ENCODE results near the gene PRKCH. TPM values are rescaled to one million over a fixed set of nuclear protein-coding genes. Genes with fewer than 3 reads are reported as not detected.

Gene PRKCH
- total RNA-seq, 1 experiment from 2014 or later, result 2.7 TPM

- Histone ChIP-seq H3K4me3 (ENCODE audit: low read depth in 2 of 2, low read length in 2 of 2) (no peak overlapping the region), H3K27me3 (ENCODE audit: control insufficient read depth, insufficient read depth, low read length) (no peaks in the 10 kb centered on the region), H3K9me3 (ENCODE audit: control insufficient read depth, insufficient read depth, low read depth, low read length) (no peaks in the 10 kb centered on the region), H3K4me1 (ENCODE audit: control insufficient read depth, insufficient read depth, low read length) (no peaks in the 10 kb centered on the region), H3K36me3 (ENCODE audit: control insufficient read depth, insufficient read depth, low read length) (no peaks in the 10 kb centered on the region), H3K27ac (ENCODE audit: low read length) (no peak overlapping the region)
- TF ChIP-seq TCF7L2 (IDR thresholded peaks at IDR 0.05; ENCODE audit: low read depth, low read length) (no peak), SIN3A (IDR thresholded peaks at IDR 0.05; ENCODE audit: borderline replicate concordance, insufficient read depth, low read depth, low read length) (no peak), POLR2AphosphoS5 (IDR thresholded peaks at IDR 0.05; ENCODE audit: low read depth, low read length) (no peak)
- TF ChIP-seq, protein P1, sequence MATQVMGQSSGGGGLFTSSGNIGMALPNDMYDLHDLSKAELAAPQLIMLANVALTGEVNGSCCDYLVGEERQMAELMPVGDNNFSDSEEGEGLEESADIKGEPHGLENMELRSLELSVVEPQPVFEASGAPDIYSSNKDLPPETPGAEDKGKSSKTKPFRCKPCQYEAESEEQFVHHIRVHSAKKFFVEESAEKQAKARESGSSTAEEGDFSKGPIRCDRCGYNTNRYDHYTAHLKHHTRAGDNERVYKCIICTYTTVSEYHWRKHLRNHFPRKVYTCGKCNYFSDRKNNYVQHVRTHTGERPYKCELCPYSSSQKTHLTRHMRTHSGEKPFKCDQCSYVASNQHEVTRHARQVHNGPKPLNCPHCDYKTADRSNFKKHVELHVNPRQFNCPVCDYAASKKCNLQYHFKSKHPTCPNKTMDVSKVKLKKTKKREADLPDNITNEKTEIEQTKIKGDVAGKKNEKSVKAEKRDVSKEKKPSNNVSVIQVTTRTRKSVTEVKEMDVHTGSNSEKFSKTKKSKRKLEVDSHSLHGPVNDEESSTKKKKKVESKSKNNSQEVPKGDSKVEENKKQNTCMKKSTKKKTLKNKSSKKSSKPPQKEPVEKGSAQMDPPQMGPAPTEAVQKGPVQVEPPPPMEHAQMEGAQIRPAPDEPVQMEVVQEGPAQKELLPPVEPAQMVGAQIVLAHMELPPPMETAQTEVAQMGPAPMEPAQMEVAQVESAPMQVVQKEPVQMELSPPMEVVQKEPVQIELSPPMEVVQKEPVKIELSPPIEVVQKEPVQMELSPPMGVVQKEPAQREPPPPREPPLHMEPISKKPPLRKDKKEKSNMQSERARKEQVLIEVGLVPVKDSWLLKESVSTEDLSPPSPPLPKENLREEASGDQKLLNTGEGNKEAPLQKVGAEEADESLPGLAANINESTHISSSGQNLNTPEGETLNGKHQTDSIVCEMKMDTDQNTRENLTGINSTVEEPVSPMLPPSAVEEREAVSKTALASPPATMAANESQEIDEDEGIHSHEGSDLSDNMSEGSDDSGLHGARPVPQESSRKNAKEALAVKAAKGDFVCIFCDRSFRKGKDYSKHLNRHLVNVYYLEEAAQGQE (IDR thresholded peaks at IDR 0.05; ENCODE audit: insufficient read depth in 1 of 2, low read depth in 2 of 2, low read length in 1 of 2), result no peak
- TF ChIP-seq, protein P2, sequence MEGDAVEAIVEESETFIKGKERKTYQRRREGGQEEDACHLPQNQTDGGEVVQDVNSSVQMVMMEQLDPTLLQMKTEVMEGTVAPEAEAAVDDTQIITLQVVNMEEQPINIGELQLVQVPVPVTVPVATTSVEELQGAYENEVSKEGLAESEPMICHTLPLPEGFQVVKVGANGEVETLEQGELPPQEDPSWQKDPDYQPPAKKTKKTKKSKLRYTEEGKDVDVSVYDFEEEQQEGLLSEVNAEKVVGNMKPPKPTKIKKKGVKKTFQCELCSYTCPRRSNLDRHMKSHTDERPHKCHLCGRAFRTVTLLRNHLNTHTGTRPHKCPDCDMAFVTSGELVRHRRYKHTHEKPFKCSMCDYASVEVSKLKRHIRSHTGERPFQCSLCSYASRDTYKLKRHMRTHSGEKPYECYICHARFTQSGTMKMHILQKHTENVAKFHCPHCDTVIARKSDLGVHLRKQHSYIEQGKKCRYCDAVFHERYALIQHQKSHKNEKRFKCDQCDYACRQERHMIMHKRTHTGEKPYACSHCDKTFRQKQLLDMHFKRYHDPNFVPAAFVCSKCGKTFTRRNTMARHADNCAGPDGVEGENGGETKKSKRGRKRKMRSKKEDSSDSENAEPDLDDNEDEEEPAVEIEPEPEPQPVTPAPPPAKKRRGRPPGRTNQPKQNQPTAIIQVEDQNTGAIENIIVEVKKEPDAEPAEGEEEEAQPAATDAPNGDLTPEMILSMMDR (IDR thresholded peaks at IDR 0.05), result no peak
- DNase-seq (ENCODE audit: low read depth, low spot score) (no peak), ATAC-seq (no peak)
- in situ Hi-C loops (cut with HindIII; ENCODE audit: low pct_unique_long_range_greater_than_20kb, low sequenced_read_pairs), result no loop called here
- POLR2A ChIA-PET, result no interaction called here
- intact Hi-C loops (cut with micrococcal nuclease; ENCODE audit: unreplicated experiment), result no loop called here
- no TSS peak for BruUV-seq (replicated peaks)
- CTCF ChIA-PET, result interaction anchor here (0.5 kb wide), 1 partner anchor 961 kb away, joined by 10 read pairs; no protein-coding TSS in a partner anchor
Observed at GRCh38 chr14:61587081-61587713, 265.8 kb downstream of the PRKCH start.

DNA sequence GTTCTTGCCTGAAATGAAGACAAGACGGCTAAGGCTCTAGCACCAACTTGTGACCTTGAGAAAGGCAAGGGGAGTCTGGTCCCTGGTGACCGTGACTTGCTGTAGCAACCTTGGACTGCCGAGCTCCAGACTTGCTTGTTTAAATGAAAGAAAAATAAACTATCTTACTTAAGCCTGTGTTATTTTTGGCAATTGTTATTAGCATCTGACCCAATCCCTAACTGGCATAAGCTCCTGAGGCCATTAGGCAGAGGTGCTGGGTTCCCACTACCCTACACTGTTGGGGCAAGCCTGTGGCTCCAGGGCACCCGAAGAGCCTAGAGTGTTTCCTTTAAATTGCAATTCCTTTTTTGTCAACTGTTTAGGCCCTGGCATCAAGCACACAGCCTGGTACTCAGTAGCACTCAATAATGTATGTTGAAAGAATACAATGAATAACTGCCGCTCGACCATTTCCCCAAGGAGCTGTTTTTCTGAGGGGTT lies 267.1 kb downstream of the PRKCH start:
- no peak overlapping the region for H3K4me3 ChIP-seq (ENCODE audit: low read depth in 2 of 2, low read length in 2 of 2)
- no peaks in the 10 kb centered on the region for H3K36me3 ChIP-seq (ENCODE audit: control insufficient read depth, insufficient read depth, low read length)
- H3K4me1 ChIP-seq (ENCODE audit: control insufficient read depth, insufficient read depth, low read length), result no peaks in the 10 kb centered on the region
- POLR2A ChIA-PET, result no interaction called here
- H3K27me3 ChIP-seq (ENCODE audit: control insufficient read depth, insufficient read depth, low read length), result no peaks in the 10 kb centered on the region
- CTCF ChIA-PET, result no interaction called here
- in situ Hi-C loops (cut with HindIII; ENCODE audit: low pct_unique_long_range_greater_than_20kb, low sequenced_read_pairs) (no loop called here), intact Hi-C loops (cut with micrococcal nuclease; ENCODE audit: unreplicated experiment) (no loop called here)
- TF ChIP-seq TCF7L2 (IDR thresholded peaks at IDR 0.05; ENCODE audit: low read depth, low read length) (no peak), POLR2AphosphoS5 (IDR thresholded peaks at IDR 0.05; ENCODE audit: low read depth, low read length) (no peak), SIN3A (IDR thresholded peaks at IDR 0.05; ENCODE audit: borderline replicate concordance, insufficient read depth, low read depth, low read length) (no peak)
- TF ChIP-seq, protein P2 (IDR thresholded peaks at IDR 0.05), result no peak
- TF ChIP-seq, protein P1 (IDR thresholded peaks at IDR 0.05; ENCODE audit: insufficient read depth in 1 of 2, low read depth in 2 of 2, low read length in 1 of 2), result no peak
- no peaks in the 10 kb centered on the region for H3K9me3 ChIP-seq (ENCODE audit: control insufficient read depth, insufficient read depth, low read depth, low read length)
- BruUV-seq (replicated peaks), result no TSS peak
- no peak overlapping the region for H3K27ac ChIP-seq (ENCODE audit: low read length)
- ATAC-seq, result no peak
- DNase-seq (ENCODE audit: low read depth, low spot score), result no peak

All from Panc1 (cell line).